HCT116 (cell line): ENCODE results near the gene CCM2. TPM values are rescaled to one million over a fixed set of nuclear protein-coding genes. Genes with fewer than 3 reads are reported as not detected.

Source experiments
- ATAC-seq: fragments of 200-7000 bp; cut with Tn5 transposase; 2 replicates; pipeline ENCODE4 v1.9.1; 2020; ENCODE audit warnings: mild to moderate bottlenecking, moderate library complexity
- BruUV-seq: library from RNA; stranded (reverse); fragments of 400-500 nt; replicated peaks from 2 replicates; lab custom pipeline; 2021; lab: Mats Ljungman, UMichigan
- CTCF ChIA-PET: fragments of 300-600 bp; sonication (Branson Sonifier 250); formaldehyde crosslinking; loops from one replicate; lab custom pipeline; 2021; ENCODE audit warnings: antibody characterized with exemption; lab: Charles Lee
- POLR2A ChIA-PET: fragments of 300-600, 350-600 bp; sonication (Branson Sonifier 250); formaldehyde crosslinking; loops from one replicate; lab custom pipeline; 2021; ENCODE audit warnings: antibody characterized with exemption; lab: Charles Lee
- RAD21 ChIA-PET, 2 experiments: fragments of 300-600 bp; sonication (Branson Sonifier 250); formaldehyde crosslinking; loops; one replicate each; lab custom pipeline; 2023; ENCODE audit warnings: low total read pairs in 2 of 2; ENCODE audit not compliant: uncharacterized antibody in 2 of 2, unreplicated experiment in 2 of 2, low non-redundant PET in 1 of 2; lab: Charles Lee
- DNase-seq: peaks from one replicate; pipeline ENCODE4 v3.0.0-alpha.2; 2010; ENCODE audit warnings: low read depth, low spot score
- H2AFZ ChIP-seq: fragments of 200-600 bp; shearing (Covaris generic), sonication (generic); 2 replicates; pipeline ENCODE4 v1.6.1; 2017; ENCODE audit warnings: low read depth, mixed run types, mixed read lengths, antibody characterized with exemption, low read length; ENCODE audit not compliant: poor library complexity, severe bottlenecking
- H3K27ac ChIP-seq: 2 replicates; pipeline ENCODE4 v1.5.1; 2012; ENCODE audit warnings: low read depth, low read length
- H3K27me3 ChIP-seq: fragments of 200-600 bp; sonication (generic); 2 replicates; pipeline ENCODE4 v1.6.1; 2016; ENCODE audit warnings: mixed run types, low read length, mixed read lengths; ENCODE audit not compliant: insufficient read depth
- H3K36me3 ChIP-seq, 2 experiments: fragments of 200-500 bp in 1 of 2; fragments of 200-600 bp in 1 of 2; sonication (Bioruptor generic) in 1 of 2; sonication (generic) in 1 of 2; 2 replicates each; pipeline versions ENCODE4 v1.5.1 to v1.6.1; 2014 to 2016; ENCODE audit warnings: low read length in 2 of 2, inconsistent platforms in 1 of 2, mixed read lengths in 1 of 2, mixed run types in 1 of 2; ENCODE audit not compliant: insufficient read depth in 2 of 2, control insufficient read depth in 1 of 2
- H3K4me1 ChIP-seq, 2 experiments: fragments of 200-600 bp in 1 of 2; sonication (generic) in 1 of 2; 2 replicates each; pipeline versions ENCODE4 v1.5.1 to v1.6.1; 2012 to 2017; ENCODE audit warnings: low read length in 2 of 2, inconsistent platforms in 1 of 2, mild to moderate bottlenecking in 1 of 2, mixed read lengths in 1 of 2, mixed run types in 1 of 2, moderate library complexity in 1 of 2; ENCODE audit not compliant: insufficient read depth in 2 of 2, control insufficient read depth in 1 of 2
- H3K4me2 ChIP-seq: fragments of 200-600 bp; sonication (generic); 2 replicates; pipeline ENCODE4 v1.6.1; 2017; ENCODE audit warnings: mixed run types, low read length, mixed read lengths
- H3K4me3 ChIP-seq, 2 experiments: fragments of 200-600 bp in 1 of 2; sonication (generic) in 1 of 2; replicated peaks in 1 of 2; 2 replicates each; pipeline ENCODE4 v1.5.1; 2011 to 2016; ENCODE audit warnings: low read length in 2 of 2, control low read depth in 1 of 2, low read depth in 1 of 2, mild to moderate bottlenecking in 1 of 2, mixed read lengths in 1 of 2, mixed run types in 1 of 2
- H3K79me2 ChIP-seq: fragments of 200-600 bp; sonication (generic); 2 replicates; pipeline ENCODE4 v1.6.1; 2017; ENCODE audit warnings: mild to moderate bottlenecking, mixed run types, low read length, moderate library complexity, mixed read lengths; ENCODE audit not compliant: insufficient read depth
- H3K9ac ChIP-seq: fragments of 200-600 bp; sonication (generic); 2 replicates; pipeline ENCODE4 v1.6.1; 2016; ENCODE audit warnings: low read length, mixed read lengths
- H3K9me2 ChIP-seq: fragments of 200-600 bp; sonication (generic), shearing (Covaris generic); 2 replicates; pipeline ENCODE4 v1.6.1; 2017; ENCODE audit warnings: mixed run types, mild to moderate bottlenecking, moderate library complexity; ENCODE audit not compliant: insufficient read depth
- H3K9me3 ChIP-seq, 2 experiments: fragments of 200-500 bp in 1 of 2; fragments of 200-600 bp in 1 of 2; sonication (Bioruptor generic) in 1 of 2; sonication (generic) in 1 of 2; 2 replicates each; pipeline ENCODE4 v1.6.1; 2014 to 2017; ENCODE audit warnings: low read length in 2 of 2, mixed read lengths in 2 of 2, inconsistent platforms in 1 of 2, low read depth in 1 of 2, mild to moderate bottlenecking in 1 of 2, mixed run types in 1 of 2, moderate library complexity in 1 of 2; ENCODE audit not compliant: control insufficient read depth in 1 of 2, insufficient read depth in 1 of 2
- H4K20me1 ChIP-seq: fragments of 200-600 bp; sonication (generic), shearing (Covaris generic); 2 replicates; pipeline ENCODE4 v1.6.1; 2017; ENCODE audit warnings: mixed run types, mild to moderate bottlenecking, moderate library complexity; ENCODE audit not compliant: insufficient read depth
- CBX3 ChIP-seq: IDR thresholded peaks from 2 replicates; pipeline ENCODE4 v1.6.1; 2012; ENCODE audit warnings: low read depth
- CEBPB ChIP-seq: IDR thresholded peaks from 2 replicates; pipeline ENCODE4 v1.6.1; 2012; ENCODE audit warnings: low read depth
- EGR1 ChIP-seq: IDR thresholded peaks from 2 replicates; pipeline ENCODE4 v1.6.1; 2012; ENCODE audit warnings: low read depth
- ELF1 ChIP-seq: IDR thresholded peaks from 2 replicates; pipeline ENCODE4 v1.6.1; 2012; ENCODE audit warnings: low read depth, borderline replicate concordance
- EZH2 ChIP-seq: fragments of 200-600 bp; sonication (generic); IDR thresholded peaks from 2 replicates; pipeline ENCODE4 v1.6.1; 2017; ENCODE audit warnings: antibody characterized with exemption, mixed run types
- EZH2phosphoT487 ChIP-seq: fragments of 200-600 bp; IDR thresholded peaks from 2 replicates; pipeline ENCODE4 v1.6.1; 2018; ENCODE audit warnings: antibody characterized with exemption, borderline replicate concordance
- FOSL1 ChIP-seq: IDR thresholded peaks from 2 replicates; pipeline ENCODE4 v1.6.1; 2012; ENCODE audit warnings: low read depth
- JUND ChIP-seq: IDR thresholded peaks from 2 replicates; pipeline ENCODE4 v1.6.1; 2012
- POLR2A ChIP-seq: IDR thresholded peaks from 2 replicates; pipeline ENCODE4 v1.7.0; 2011; ENCODE audit warnings: borderline replicate concordance; ENCODE audit not compliant: insufficient read depth, insufficient read length; ENCODE audit errors: extremely low read depth
- POLR2AphosphoS5 ChIP-seq: IDR thresholded peaks from 2 replicates; pipeline ENCODE4 v1.6.1; 2011; ENCODE audit warnings: mild to moderate bottlenecking, low read depth, low read length, moderate library complexity
- RAD21 ChIP-seq: IDR thresholded peaks from 2 replicates; pipeline ENCODE4 v1.6.1; 2012; ENCODE audit warnings: low read depth, mild to moderate bottlenecking
- SIN3A ChIP-seq: IDR thresholded peaks from 2 replicates; pipeline ENCODE4 v1.6.1; 2012; ENCODE audit warnings: low read depth
- SP1 ChIP-seq: IDR thresholded peaks from 2 replicates; pipeline ENCODE4 v1.6.1; 2012; ENCODE audit warnings: low read depth
- SRF ChIP-seq: IDR thresholded peaks from 2 replicates; pipeline ENCODE4 v1.6.1; 2012; ENCODE audit warnings: low read depth
- TCF7L2 ChIP-seq: IDR thresholded peaks from 2 replicates; pipeline ENCODE4 v1.7.0; 2011; ENCODE audit warnings: borderline replicate concordance, inconsistent platforms; ENCODE audit not compliant: insufficient read depth, insufficient read length; ENCODE audit errors: extremely low read depth
- YY1 ChIP-seq: IDR thresholded peaks from 2 replicates; pipeline ENCODE4 v1.6.1; 2011; ENCODE audit warnings: low read length, low read depth, moderate library complexity, mild to moderate bottlenecking; ENCODE audit not compliant: insufficient replicate concordance; ENCODE audit errors: extremely low read depth
- ZFX ChIP-seq: fragments of 450-650 bp; IDR thresholded peaks from 2 replicates; pipeline ENCODE4 v1.6.1; 2017
- ZNF274 ChIP-seq: fragments of 200-500 bp; sonication (Bioruptor generic); IDR thresholded peaks from 2 replicates; pipeline ENCODE4 v1.6.1; 2014; ENCODE audit warnings: mild to moderate bottlenecking, low read depth, low read length, inconsistent platforms
- intact Hi-C: fragments of 100-400 bp; cut with micrococcal nuclease; formaldehyde crosslinking; loops from 2 replicates; pipeline ENCODE4 v1.10.0; 2022
- total RNA-seq: library from RNA; stranded (reverse); gene quantifications from one replicate; pipeline ENCODE4 v1.2.1, GENCODE V29; 2021; ENCODE audit not compliant: unreplicated experiment
- TF ChIP-seq, protein P1 (sequence below): IDR thresholded peaks from 2 replicates; pipeline ENCODE4 v1.6.1; 2012
- TF ChIP-seq, protein P2 (sequence below): IDR thresholded peaks from 2 replicates; pipeline ENCODE4 v1.6.1; 2012
- TF ChIP-seq, protein P3 (sequence below): IDR thresholded peaks from 2 replicates; pipeline ENCODE4 v1.6.1; 2011; ENCODE audit warnings: mild to moderate bottlenecking, low read length, moderate library complexity; ENCODE audit not compliant: insufficient replicate concordance; ENCODE audit errors: extremely low read depth

The CCM2 gene
- total RNA-seq, 1 experiment from 2014 or later = 34.4 TPM

DNA sequence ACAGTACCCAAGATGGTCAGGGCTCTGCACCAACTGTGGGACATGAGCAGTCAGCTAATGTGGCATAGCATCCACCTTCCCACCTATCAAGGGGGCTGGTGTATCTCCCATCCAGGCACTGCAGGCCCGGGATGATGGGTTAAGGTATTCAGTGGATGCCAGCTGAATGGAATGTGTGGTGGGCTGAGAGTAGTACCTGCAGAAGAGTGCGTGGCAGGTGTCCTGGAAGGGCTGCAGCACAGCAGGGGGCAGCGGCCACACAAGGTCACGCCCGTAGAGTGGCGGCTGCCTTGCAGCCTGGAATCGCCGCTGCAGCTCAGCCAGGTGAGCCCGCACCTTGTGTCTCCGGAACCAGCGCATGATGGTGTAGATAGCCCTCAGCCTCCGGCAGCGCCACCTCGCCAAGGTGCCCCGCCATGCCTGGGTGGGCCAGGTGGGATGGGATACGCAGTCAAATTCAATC lies 34.5 kb upstream of the CCM2 start (continued):
- no peak for TF ChIP-seq EZH2
- TF ChIP-seq, protein P1, sequence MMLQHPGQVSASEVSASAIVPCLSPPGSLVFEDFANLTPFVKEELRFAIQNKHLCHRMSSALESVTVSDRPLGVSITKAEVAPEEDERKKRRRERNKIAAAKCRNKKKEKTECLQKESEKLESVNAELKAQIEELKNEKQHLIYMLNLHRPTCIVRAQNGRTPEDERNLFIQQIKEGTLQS = no peak
- TF ChIP-seq YY1 = no peak

DNA sequence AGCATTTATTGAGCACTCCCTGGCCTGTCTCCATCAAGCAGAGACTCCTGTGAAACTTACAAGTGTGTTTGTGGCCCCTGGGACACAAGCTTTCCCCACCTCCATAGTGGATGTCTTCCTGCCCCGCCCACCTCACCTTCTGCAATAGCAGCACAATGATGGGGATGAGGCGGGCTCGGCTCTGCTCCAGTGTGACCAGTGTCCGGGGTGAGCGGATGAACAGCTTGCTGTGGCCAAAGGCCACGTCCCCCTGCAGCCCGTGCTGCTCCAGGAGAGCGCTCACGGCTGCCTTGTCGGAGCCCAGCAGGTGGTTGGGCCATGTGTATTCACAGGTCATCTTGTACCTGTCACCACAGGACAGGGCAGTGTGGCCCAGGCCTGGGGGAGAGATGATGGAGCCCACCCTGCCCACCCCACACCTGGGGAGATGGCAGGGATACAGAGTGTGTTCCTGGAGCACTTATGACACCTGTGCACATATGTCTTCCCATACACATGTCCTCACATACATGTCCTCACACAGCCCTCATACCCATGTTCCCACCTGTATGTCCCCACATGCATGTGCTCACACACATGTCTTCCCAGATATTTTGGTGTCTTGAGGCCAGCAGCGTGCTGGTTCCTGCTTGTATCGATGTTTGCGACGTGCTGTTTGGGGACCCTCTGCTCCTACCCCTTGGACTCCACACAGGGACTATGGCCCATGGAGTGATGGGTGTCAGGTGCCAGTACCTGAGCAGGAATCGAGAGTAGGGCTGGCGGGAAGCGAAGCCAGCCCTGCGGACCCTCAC lies 33.9 kb upstream of the CCM2 start:
- no peak for DNase-seq
- Histone ChIP-seq H3K4me2 (no peak overlapping the region), H3K4me1 (peaks cover 3 to 5% of the 10 kb centered on the region in 2 experiments; a peak in 2 of 4 replicates), H4K20me1 (no peaks in the 10 kb centered on the region), H2AFZ (no peak overlapping the region), H3K79me2 (no peaks in the 10 kb centered on the region), H3K27me3 (no peaks in the 10 kb centered on the region), H3K27ac (no peak overlapping the region), H3K4me3 (no peak overlapping the region), H3K9me2 (no peaks in the 10 kb centered on the region), H3K36me3 (no peaks in the 10 kb centered on the region), H3K9ac (no peak overlapping the region), H3K9me3 (no peaks in the 10 kb centered on the region)
- no peak for TF ChIP-seq EGR1
- TF ChIP-seq CEBPB = no peak
- no peak for TF ChIP-seq JUND
- no peak for TF ChIP-seq POLR2A
- TF ChIP-seq FOSL1 = no peak
- no peak for TF ChIP-seq ELF1
- TF ChIP-seq TCF7L2 = no peak
- TF ChIP-seq SRF = no peak
- TF ChIP-seq SP1 = no peak
- TF ChIP-seq, protein P1 = no peak
- TF ChIP-seq RAD21 = no peak
- no peak for TF ChIP-seq SIN3A
- TF ChIP-seq YY1 = no peak
- TF ChIP-seq, protein P2, sequence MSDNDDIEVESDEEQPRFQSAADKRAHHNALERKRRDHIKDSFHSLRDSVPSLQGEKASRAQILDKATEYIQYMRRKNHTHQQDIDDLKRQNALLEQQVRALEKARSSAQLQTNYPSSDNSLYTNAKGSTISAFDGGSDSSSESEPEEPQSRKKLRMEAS = no peak
- no peak for TF ChIP-seq CBX3
- TF ChIP-seq ZFX = no peak
- TF ChIP-seq, protein P3, sequence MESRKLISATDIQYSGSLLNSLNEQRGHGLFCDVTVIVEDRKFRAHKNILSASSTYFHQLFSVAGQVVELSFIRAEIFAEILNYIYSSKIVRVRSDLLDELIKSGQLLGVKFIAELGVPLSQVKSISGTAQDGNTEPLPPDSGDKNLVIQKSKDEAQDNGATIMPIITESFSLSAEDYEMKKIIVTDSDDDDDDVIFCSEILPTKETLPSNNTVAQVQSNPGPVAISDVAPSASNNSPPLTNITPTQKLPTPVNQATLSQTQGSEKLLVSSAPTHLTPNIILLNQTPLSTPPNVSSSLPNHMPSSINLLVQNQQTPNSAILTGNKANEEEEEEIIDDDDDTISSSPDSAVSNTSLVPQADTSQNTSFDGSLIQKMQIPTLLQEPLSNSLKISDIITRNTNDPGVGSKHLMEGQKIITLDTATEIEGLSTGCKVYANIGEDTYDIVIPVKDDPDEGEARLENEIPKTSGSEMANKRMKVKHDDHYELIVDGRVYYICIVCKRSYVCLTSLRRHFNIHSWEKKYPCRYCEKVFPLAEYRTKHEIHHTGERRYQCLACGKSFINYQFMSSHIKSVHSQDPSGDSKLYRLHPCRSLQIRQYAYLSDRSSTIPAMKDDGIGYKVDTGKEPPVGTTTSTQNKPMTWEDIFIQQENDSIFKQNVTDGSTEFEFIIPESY = no peak
- no peak for TF ChIP-seq ZNF274
- TF ChIP-seq POLR2AphosphoS5 = no peak
- no peak for TF ChIP-seq EZH2phosphoT487
- no peak for ATAC-seq
- POLR2A ChIA-PET = no interaction called here
- RAD21 ChIA-PET = no interaction called here
- CTCF ChIA-PET = interaction anchor here (1.1 kb wide), 1 partner anchor 170 kb away, joined by 4 read pairs; no protein-coding TSS in a partner anchor
- no TSS peak for BruUV-seq
- intact Hi-C loops = loop anchor here (10.0 kb wide), 1 partner anchor 381 kb away; the partner anchor contains the start of gene TMED4
